GM23338 (cell line): ENCODE data around the gene STKLD1. TPM values are rescaled to one million over a fixed set of nuclear protein-coding genes. Genes with fewer than 3 reads are reported as not detected.

Experiments
- ATAC-seq: fragments of 200-7000 bp; cut with Tn5 transposase; 3 replicates; pipeline ENCODE4 v1.9.1; 2020
- DNase-seq: peaks from one replicate; pipeline ENCODE4 v3.0.0-alpha.2; 2015; ENCODE audit warnings: low spot score
- H2AFZ ChIP-seq: fragments of 200-600 bp; sonication (generic); 2 replicates; pipeline ENCODE4 v1.8.0; 2016; ENCODE audit warnings: antibody characterized with exemption, mild to moderate bottlenecking, moderate library complexity
- H3F3A ChIP-seq: fragments of 200-600 bp; sonication (generic); replicated peaks from 2 replicates; pipeline ENCODE4 v1.8.0; 2017; ENCODE audit warnings: antibody characterized with exemption, mixed run types, low read depth
- H3K27ac ChIP-seq: fragments of 200-600 bp; sonication (generic); 2 replicates; pipeline ENCODE4 v1.6.1; 2016; ENCODE audit warnings: low read depth
- H3K27me3 ChIP-seq: fragments of 200-600 bp; sonication (generic); 2 replicates; pipeline ENCODE4 v1.8.0; 2016; ENCODE audit warnings: mild to moderate bottlenecking, mixed run types, moderate library complexity; ENCODE audit not compliant: insufficient read depth
- H3K36me3 ChIP-seq: fragments of 200-600 bp; sonication (generic); 2 replicates; pipeline ENCODE4 v1.8.0; 2016; ENCODE audit warnings: mild to moderate bottlenecking; ENCODE audit not compliant: insufficient read depth
- H3K4me1 ChIP-seq: fragments of 200-600 bp; sonication (generic); 2 replicates; pipeline ENCODE4 v1.8.0; 2016; ENCODE audit warnings: mild to moderate bottlenecking, moderate library complexity; ENCODE audit not compliant: insufficient read depth
- H3K4me2 ChIP-seq: fragments of 200-600 bp; sonication (generic); 2 replicates; pipeline ENCODE4 v1.7.1; 2017; ENCODE audit warnings: mixed run types
- H3K4me3 ChIP-seq: fragments of 200-600 bp; sonication (generic); 2 replicates; pipeline ENCODE4 v1.6.1; 2016; ENCODE audit warnings: mixed run types
- H3K79me2 ChIP-seq: fragments of 200-600 bp; sonication (generic); replicated peaks from 2 replicates; pipeline ENCODE4 v1.8.0; 2017; ENCODE audit warnings: mild to moderate bottlenecking; ENCODE audit not compliant: insufficient read depth
- H3K9me2 ChIP-seq: fragments of 200-600 bp; sonication (generic); 2 replicates; pipeline ENCODE4 v1.8.0; 2017; ENCODE audit not compliant: insufficient read depth
- H4K20me1 ChIP-seq: fragments of 200-600 bp; sonication (generic); replicated peaks from 2 replicates; pipeline ENCODE4 v1.8.0; 2017; ENCODE audit warnings: mild to moderate bottlenecking; ENCODE audit not compliant: insufficient read depth
- H3K27ac Mint-ChIP-seq: 2 replicates; pipeline ENCODE4 v1.8.0; 2020; ENCODE audit warnings: inconsistent platforms, mild to moderate bottlenecking, moderate library complexity, mixed read lengths
- H3K27me3 Mint-ChIP-seq: 3 replicates; pipeline ENCODE4 v1.8.0; 2022; ENCODE audit warnings: low read depth, mild to moderate bottlenecking, moderate library complexity, mixed read lengths, inconsistent platforms; ENCODE audit not compliant: insufficient read depth, poor library complexity
- H3K36me3 Mint-ChIP-seq: 3 replicates; pipeline ENCODE4 v1.8.0; 2021; ENCODE audit warnings: low read depth, mild to moderate bottlenecking, inconsistent platforms, moderate library complexity, mixed read lengths
- H3K4me1 Mint-ChIP-seq: 3 replicates; pipeline ENCODE4 v1.8.0; 2020; ENCODE audit warnings: mild to moderate bottlenecking, inconsistent platforms, mixed read lengths
- H3K4me3 Mint-ChIP-seq: 3 replicates; pipeline ENCODE4 v1.8.0; 2021; ENCODE audit warnings: moderate library complexity, mild to moderate bottlenecking, inconsistent platforms, mixed read lengths
- H3K9me3 Mint-ChIP-seq: 3 replicates; pipeline ENCODE4 v1.8.0; 2020; ENCODE audit warnings: moderate library complexity, mild to moderate bottlenecking, inconsistent platforms, mixed read lengths
- CREB1 ChIP-seq: fragments of 250-450 bp; sonication (Bioruptor Pico); IDR thresholded peaks from 2 replicates; pipeline ENCODE4 v1.5.0; 2020; ENCODE audit warnings: low read depth, mild to moderate bottlenecking, moderate library complexity
- CTCF ChIP-seq, 2 experiments: fragments of 200-600 bp in 1 of 2; sonication (generic) in 1 of 2; conservative IDR thresholded peaks; 2 replicates each; pipeline versions ENCODE4 v1.5.1 to v1.6.1; 2016 to 2017; ENCODE audit warnings: antibody characterized with exemption in 2 of 2, low read depth in 2 of 2, mild to moderate bottlenecking in 2 of 2, moderate library complexity in 1 of 2
- ETS1 ChIP-seq: IDR thresholded peaks from 2 replicates; pipeline ENCODE4 v1.6.1; 2016; ENCODE audit warnings: antibody characterized with exemption
- EZH2 ChIP-seq: fragments of 200-600 bp; sonication (generic); IDR thresholded peaks from one replicate; pipeline ENCODE4 v1.8.0; 2017; ENCODE audit warnings: antibody characterized with exemption, mild to moderate bottlenecking, low read depth; ENCODE audit not compliant: unreplicated experiment
- NANOG ChIP-seq: IDR thresholded peaks from 2 replicates; pipeline ENCODE4 v1.6.1; 2016; ENCODE audit warnings: antibody characterized with exemption, borderline replicate concordance
- REST ChIP-seq: IDR thresholded peaks from one replicate; pipeline ENCODE4 v1.6.1; 2018; ENCODE audit warnings: antibody characterized with exemption; ENCODE audit not compliant: unreplicated experiment
- STAT1 ChIP-seq: IDR thresholded peaks from one replicate; pipeline ENCODE4 v1.6.1; 2016; ENCODE audit warnings: antibody characterized with exemption; ENCODE audit not compliant: unreplicated experiment
- ZNF331 ChIP-seq: fragments of 250-450 bp; sonication (Bioruptor Pico); IDR thresholded peaks from 2 replicates; pipeline ENCODE4 v1.5.0; 2020; ENCODE audit warnings: low read depth, mild to moderate bottlenecking, moderate library complexity
- polyA plus RNA-seq: library from polyadenylated mRNA; unstranded; fragments of >200 nt; fragmentation: Nextera tagmentation; extraction: Ambion mirVana; gene quantifications from 2 replicates; pipeline ENCODE4 v1.2.1, GENCODE V29; 2016
- total RNA-seq: library from RNA; depleted of rRNA; stranded (reverse); fragments of >200 nt; shearing (Covaris generic); gene quantifications from 2 replicates; pipeline ENCODE4 v1.2.3, GENCODE V29; 2014

Gene STKLD1
- total and polyA plus RNA-seq, 2 experiments from 2014 or later, result 0.57 TPM; not detected in 1

GRCh38 chr9:133408042-133408441 lies 31.9 kb downstream of the STKLD1 start (continued):
- no peak for TF ChIP-seq EZH2
- TF ChIP-seq REST, result no peak
- TF ChIP-seq NANOG, result no peak
- TF ChIP-seq CREB1, result no peak

GRCh38 chr9:133415170-133415569 lies 39.0 kb downstream of the STKLD1 start:
- peaks cover 7% of the 10 kb centered on the region for H3K4me1 ChIP-seq
- no peak overlapping the region for H3K4me3 ChIP-seq
- no peak overlapping the region for H3K27ac ChIP-seq
- H2AFZ ChIP-seq, result no peak overlapping the region
- H3K79me2 ChIP-seq, result peaks cover 41% of the 10 kb centered on the region
- H3K27me3 ChIP-seq, result no peaks in the 10 kb centered on the region
- Mint-ChIP-seq H3K4me1 (peaks cover 19% of the 10 kb centered on the region), H3K27me3 (peaks cover 14% of the 10 kb centered on the region), H3K4me3 (no peak overlapping the region), H3K27ac (no peak overlapping the region), H3K9me3 (peaks cover 8% of the 10 kb centered on the region; the same call in 2 of the 3 replicates), H3K36me3 (peaks cover 58% of the 10 kb centered on the region)
- DNase-seq (no peak), ATAC-seq (no peak)
- H4K20me1 ChIP-seq, result peaks cover 5% of the 10 kb centered on the region
- H3F3A ChIP-seq, result peaks cover 5% of the 10 kb centered on the region
- no peak overlapping the region for H3K4me2 ChIP-seq
- no peaks in the 10 kb centered on the region for H3K9me2 ChIP-seq
- peaks cover 7% of the 10 kb centered on the region for H3K36me3 ChIP-seq
- TF ChIP-seq CREB1, result no peak
- no peak for TF ChIP-seq ETS1
- TF ChIP-seq REST, result no peak
- no peak for TF ChIP-seq CTCF (conservative IDR thresholded peaks at IDR 0.05; ENCODE audit: low read depth in 2 of 2)
- TF ChIP-seq STAT1, result no peak
- TF ChIP-seq ZNF331 (CRISPR knock-in tag), result no peak
